DMS53 (cell line): ENCODE measurements around the gene PTPRE.
"Not testable (repeated sequence)": the region's sequence is repeated elsewhere in the genome, so short reads cannot be mapped to it uniquely, and the experiment has no call there.

Experiments used
- DNase-seq: peaks from one replicate; lab custom pipeline; 2025; lab: John Stamatoyannopoulos, UW

Gene PTPRE

DNA sequence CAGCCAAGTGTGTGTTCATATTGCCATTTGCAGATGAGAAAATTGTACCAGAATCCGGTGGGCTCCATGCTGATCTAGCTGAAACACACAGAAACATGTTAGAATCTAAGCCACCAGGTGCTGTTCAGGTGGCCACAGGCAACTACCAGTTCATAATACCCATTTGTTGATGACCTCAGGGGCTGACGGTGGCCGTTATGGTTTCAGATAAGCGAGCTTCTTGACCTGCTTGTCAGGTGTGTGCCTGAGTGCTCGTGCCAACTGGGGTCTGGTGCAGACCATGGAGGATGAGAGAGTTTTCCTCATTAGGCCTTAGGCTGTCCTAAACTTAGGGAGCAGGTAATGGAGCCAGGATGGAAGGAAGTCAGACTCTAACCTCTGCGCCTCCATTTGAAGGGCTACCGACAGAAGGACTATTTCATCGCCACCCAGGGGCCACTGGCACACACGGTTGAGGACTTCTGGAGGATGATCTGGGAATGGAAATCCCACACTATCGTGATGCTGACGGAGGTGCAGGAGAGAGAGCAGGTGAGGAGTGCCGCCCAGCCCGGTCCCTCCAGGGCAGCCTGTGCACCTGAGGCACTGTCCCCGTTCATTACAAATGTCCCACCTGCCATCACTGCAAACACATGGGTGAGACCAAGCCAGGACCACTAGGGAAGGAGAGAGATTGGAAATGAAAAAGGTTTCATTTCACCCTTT lies 166.2 kb downstream of the PTPRE start:
- no peak for DNase-seq

DNA sequence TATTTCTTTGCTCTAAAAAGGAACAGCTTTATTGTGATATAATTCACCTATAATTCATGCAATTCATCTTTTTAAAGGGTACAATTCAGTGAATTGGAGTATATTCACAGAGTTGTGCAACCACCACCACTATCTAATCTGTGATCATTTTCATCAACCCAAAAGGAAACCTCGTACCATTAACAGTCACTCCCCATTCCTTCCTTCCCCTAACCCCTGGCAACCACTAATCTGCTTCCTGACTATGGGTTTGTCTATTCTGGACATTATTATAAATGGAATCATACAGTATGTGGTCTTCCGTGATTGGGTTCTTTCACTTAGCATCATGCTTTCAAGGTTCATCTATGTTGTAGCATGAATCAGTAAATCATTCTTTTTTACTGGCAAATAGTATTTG lies 167.0 kb downstream of the PTPRE start:
- no peak for DNase-seq

DNA sequence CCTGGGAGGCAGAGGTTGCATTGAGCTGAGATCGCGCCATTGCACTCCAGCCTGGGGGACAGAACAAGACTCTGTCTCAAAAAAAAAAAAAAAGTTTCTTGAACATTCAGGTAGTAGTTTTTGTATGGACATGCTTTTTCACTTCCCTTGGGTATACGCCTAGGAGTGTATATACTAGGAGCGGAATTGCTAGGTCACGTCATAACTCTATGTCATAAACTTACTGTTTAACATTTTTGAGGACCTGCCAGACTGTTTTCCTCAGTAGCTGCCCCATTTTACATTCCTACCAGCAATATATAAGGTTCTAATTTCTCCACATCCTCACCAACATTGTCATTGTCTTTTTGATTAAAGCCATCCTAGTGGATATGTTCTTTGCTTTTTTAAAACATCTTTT lies 167.7 kb downstream of the PTPRE start:
- no peak for DNase-seq

DNA sequence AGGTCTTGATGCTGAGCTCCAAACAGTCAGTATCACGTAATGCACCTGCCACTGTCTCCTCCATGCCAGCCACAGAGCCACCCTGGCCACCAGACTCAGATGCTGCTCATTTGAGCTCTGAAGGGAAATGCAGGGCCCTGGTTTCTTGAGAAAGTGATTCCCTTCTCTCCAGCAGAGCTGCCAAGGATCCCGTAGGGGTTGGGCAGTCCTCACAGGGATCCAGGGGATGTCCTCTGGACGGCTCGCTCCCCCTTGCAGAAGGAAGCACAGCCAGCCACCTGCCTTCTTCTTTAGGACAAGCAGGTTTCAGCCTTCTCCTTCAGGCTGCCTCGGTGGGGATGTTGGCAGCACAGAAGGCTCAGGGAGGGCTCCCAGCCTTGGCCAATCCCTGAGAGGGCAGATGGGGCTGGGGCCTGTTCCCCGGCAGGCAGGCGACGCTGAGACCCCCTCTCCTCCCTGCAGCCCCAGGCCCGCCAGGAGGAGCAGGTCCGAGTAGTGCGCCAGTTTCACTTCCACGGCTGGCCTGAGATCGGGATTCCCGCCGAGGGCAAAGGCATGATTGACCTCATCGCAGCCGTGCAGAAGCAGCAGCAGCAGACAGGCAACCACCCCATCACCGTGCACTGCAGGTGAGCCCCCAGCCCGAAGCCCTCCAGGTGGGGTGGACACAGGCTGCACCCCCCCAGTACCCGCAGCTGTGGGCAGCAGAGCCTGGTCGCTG lies 170.4 kb downstream of the PTPRE start:
- DNase-seq: peak; percentile 18

DNA sequence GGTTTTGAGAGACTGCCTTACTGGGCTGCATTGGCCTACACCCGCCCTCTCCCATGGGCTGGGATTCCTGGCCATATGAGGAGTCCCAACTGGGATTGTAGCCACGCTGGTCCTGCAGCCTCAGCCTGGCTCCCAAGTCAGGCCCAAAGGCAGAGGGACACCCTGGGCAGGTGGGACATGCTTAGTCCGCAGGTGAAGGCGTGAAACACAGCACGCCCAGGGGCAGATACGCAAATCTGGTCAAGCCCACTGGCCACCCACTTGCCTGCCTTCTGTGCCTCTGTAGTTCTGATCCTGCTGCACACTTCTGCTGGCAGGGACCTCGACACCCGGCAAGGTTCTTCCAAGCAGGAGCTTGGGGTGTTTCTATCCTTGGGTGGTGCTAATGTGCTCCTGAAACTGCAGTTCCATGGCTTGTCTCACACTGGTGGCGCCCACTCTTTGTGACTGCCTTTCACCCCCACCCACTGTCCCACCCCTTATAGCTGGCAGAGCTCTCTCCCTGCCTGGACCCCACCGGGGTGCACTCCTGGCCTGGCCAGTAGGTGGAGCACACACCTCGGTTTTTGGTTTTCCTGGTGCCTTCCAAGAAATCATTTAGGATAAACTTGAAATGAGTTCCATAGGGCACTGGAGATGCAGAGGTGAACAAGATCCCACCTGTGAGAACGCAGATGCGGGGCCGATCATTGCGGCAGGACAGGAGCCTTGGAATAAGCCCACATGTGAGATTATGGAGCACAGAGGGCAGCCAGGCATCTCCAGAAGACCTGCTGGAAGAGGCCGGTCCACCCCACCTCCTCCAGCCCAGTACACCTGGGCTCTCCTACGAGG lies 171.4 kb downstream of the PTPRE start:
- DNase-seq: peak; percentile 59

DNA sequence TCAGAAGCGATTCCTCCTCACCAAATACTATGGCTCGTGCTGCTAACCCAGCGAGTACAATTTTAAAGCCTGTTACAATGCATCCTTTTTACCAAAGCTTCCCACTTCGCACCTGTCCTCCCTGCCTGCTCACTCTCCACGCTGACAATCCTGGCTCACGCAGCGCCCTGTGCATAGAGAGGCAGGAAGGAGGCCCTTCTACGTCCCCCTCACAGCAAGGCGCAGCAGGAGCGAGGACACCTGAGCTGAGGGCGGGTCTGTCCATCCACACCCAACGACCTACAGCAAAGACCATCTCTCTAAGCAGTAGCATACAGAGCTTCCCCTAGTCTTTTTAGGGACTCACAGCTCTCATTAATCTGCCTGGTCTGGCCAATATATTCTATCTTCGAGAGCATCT lies 173.3 kb downstream of the PTPRE start:
- DNase-seq: no peak

DNA sequence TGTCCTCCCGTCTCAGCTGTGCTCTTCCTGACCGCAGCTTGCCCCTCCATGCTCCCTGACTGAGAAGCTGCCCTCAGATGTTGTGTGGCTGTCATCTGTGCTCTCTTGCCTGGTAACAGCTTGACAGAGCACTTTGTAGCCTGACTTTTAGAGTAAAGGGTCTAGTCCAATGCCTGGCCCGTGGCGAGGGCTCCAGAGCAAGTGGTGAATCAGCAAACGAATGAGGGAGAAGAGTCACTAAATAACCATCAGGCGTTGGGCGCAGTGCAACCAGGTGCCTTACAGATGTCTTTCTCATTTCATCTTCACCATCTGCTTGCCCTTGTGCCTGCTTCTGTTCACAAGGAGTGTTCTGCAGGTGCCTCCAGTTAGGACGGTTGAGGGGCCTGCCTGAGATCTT lies 173.7 kb downstream of the PTPRE start:
- no peak for DNase-seq

DNA sequence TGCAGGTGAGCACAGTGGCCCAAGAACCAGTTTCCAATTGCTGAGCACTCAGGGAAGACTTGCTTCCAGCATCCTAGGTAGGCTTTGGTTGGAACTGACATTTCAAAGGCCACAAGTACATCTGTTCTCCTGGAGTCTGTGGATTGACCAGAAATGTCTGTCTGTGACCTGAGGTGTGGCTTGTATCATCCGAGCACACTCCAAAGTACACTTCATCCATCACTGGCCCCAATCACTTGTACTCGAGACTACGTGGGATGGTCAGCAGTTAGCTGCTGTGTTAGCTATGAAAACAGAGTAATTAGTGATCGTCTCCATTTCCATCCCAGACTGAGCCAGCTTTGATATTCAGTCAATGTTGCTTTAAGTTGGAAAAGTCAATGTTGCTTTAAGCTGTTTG lies 174.3 kb downstream of the PTPRE start:
- no peak for DNase-seq

DNA sequence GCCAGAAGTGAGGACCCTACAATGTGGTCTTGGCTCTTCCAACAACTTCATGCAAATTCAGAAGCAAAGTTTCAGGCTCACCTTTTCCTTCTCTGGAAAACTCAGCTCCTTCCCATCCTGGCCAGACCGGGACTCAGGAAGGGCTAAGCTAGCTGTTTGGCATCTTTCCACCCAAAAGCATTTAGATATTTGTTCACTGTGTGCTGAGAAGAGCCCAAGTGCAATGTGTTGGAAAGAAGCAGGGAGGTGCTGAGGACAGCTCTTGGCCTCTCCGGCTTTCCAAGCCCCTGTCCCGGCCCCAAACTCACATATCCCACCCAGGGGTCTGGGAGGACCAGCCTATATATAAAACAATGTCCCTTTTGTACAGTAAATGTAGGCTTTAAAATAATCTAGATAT lies 174.8 kb downstream of the PTPRE start:
- DNase-seq: no peak

DNA sequence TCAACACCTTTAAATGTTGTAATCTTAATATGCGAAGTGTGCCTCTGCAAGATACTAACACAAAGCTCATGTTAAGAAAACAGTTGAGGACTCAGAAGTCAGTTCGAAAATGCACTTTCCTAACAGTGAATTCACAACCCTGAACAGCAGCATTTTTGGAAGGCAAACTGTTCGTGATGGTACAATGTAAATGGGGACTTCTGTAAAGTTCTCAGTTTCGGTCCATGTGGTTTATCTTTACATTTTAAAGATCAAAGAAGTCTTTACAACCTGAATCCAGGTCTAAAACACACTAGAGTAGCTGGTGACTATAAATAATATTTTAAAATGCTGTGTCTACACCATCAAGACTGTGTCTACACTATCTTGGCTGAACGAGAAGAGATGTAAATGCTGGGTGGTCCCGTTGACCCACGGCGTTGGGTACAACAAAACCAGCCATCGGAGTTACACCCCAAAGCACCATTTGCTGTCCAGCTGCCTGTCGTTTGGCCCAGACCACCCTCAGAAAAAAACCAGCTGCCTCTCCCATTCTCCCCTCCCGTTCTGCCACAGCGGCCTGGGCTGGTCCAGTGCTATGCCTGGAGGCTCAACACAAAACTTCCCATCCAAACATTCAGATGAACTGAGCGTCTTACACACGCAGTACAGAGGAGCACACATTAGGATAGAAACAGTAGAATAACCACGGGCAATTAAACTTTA lies 176.4 kb downstream of the PTPRE start:
- DNase-seq: no peak

DNA sequence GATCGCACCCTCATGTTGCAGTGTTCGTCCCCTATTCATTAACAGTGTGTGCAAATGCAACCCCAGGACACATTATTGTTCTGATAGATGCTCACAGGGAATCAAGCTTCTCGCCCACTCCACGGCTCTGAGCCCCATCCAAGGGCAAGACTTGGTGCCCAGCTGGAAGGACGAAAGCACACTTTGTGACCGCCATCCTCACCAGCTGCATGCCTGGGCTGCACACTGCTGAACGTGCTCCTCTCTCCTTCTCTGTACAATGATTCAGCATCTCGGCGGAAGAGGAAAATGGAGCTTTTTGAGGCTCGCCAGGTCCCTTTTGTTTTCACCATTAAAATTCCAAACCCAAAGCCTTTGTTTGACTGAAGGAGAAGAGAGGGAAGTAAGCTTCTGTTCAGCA lies 177.5 kb downstream of the PTPRE start:
- no peak for DNase-seq

DNA sequence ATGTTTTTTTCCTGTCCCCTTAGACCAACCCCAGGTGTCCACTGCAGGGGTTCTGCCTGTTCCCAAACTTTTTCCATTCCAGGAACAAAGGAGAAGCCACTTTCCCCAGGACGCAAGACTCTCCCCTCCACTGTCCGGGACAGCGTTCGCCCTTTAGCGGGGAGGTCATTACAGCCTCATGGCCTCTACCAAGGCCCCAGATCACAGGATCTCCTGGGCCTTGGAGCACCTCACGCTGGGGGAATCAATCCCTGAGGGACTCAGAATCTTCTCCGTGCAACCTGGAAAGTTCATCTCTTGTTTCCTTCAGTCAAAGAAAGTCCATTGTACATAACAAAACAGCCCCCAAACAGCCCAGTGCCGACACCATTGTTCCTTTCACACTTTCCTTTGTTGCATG lies 178.1 kb downstream of the PTPRE start:
- DNase-seq: no peak

DNA sequence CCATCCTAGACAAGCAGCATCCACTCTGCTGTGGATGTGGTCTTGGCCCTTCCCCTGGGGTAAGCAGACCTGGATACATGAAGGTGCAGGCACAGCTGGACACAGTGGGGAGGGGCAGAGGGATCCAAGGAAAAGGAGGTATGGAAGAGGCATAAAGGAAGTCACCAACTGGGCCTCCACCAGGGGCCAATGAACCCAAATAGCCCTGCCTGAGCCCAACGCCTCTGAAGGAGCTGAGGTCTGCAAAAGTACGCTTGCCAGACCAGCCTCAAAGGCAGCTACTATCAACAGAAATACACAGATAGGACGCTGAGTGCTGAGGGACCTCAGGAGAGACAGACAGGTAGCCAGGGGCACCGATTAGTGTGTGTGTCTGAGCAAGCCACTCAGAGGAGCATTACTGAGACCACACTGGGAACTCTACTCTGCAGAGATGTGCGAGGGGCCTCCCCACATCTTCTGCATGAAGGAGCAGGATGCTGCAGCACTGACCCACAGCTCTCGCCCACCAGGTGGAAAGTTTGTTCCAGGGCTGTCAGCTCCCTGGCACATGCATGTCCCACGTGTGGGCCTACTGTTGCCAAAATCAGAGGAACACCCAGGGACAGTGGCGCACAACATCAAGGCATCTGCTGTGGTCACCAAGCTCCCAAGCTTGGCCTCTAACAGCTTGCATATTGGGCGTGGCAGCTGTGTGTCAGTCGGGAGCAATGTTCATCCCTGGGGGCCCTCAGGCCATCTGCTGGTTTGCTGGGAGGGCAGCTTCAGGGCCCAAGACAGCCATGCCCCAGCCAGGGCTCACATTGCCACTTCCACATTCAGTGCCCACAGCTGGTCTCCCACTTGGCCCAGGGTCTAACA lies 179.3 kb downstream of the PTPRE start:
- no peak for DNase-seq

DNA sequence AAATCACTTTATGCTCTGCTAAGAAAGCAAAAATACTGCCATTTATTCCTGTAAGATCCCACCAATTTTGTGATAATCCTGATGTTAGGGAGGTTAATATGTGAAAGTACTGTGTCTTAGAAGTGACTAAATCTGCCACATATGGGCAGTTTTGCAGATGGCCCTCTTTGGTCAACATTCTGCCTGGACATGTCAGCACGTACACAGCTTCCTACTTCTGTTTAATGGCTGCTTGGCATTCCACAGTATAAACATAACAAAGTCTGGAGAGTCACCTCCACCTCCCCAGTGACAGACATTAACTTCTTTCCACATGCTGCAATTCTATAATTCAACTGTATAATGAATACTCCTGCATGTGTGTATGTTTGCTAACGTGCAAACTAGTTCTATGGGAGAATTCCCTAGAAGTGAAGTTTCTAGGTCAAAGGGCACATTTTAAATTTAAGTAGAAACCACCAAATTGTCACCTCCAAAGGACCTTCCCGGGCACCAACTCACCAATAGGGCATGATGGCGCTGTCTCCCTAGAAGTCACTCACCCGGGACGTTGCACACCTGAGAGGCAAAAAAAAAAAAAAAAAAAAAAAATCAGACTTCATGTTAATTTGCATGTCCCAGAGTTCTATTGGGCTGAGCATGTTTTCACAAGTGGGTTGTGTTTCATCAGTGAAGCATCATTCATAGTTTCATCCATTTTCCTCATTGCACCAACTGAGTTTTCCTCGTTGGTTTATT lies 180.4 kb downstream of the PTPRE start:
- DNase-seq: no peak

DNA sequence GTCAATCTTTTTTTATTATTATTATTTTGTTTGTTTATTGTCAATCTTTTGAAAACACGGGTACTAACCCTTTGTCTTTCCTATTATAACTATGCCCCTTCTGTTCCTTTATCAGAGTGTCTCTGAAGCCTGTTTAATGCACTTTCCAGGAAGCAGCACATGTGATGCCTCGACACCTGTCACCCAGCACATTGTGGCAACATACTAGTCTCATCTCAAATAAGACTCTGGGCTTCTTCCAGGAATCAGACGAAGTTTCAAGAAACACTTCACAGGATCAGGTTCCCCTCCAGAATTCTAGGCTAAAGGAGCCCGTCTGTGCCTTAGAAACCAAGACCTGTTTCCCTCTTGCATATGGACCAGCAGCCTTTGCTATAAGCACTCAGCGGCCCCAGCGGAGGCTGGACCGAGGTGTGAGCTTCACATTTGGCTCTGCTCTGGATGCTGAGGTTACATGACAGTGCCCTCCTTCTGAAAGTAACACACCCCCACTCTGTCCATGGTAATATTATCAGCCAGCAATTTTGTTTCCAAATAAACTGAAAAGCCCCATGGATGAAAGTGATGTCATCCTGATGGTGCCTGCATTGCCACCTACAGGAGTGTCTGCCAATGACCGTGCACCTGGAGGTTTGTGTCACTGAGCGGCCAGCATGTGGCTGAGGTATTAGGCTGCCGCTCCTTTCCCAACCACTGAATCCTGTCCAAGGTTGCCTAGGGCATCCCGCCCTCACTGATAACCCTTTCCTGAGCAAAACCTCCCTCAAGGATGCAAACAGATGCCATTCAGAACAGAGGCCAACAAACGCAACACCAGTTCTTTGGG lies 181.2 kb downstream of the PTPRE start:
- DNase-seq: peak; percentile 53

DNA sequence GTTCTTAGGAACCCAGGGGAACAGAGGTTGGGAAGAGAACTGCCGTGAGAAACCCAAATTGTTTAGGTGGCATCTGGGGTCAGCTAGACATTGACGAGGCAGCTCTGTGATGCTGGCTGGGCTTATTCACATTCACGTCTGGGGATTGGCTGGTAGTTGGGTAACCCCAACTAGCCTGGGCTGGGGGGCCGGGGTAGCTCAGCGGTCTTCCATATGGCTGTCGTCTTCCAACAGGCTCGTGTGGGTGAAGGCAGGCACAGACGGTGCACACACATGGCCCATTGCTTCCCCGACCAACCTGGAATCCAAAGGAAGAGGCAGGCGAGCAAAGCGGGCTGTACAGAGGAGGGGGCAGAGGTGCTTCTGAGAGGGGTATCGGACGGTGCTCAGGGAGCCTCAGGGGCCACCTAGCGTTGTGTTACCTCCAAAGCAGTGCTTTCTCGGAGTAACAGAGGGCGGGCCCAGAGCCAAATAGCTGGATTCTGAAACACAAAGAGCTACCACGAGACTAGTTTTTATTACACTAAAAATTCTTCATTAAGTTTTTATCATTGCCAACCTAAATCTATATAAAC lies 184.8 kb downstream of the PTPRE start:
- DNase-seq: peak; percentile 7

DNA sequence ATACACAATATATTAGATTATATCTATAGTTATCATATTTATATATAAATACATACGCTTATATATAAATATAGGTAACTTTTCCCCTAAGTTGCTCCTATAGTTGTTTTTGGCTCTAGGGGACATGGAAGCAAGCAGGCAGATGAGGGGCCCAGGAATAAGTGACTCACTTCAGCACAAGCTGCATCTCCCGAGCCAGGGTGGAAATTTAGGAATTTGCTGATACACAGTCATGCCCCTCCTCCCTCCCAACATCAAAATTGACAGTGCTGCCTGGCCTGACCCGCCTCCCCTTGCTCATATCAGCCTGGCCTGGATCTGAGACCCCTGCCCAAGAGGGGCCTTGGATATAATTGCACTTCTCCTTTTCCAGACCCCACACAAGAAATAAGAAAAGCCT lies 185.6 kb downstream of the PTPRE start:
- DNase-seq: no peak

DNA sequence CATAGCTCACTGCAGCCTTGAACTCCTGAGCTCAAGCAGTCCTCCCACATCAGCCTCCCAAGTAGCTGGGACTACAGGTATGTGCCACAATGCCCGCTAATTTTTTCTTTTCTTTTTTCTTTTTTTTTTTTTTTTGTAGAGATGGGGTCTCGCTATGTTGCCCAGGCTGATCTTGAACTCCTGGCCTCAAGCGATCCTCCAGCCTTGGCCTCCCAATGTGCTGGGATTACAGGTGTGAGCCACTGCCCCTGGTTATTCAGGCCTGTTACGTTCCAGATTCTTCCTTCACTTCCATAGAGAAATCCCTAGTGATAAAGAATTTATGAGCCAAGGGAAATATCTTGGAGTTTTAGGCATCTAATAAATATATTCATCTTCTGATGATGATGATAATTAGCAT lies 187.7 kb downstream of the PTPRE start:
- DNase-seq: not testable (repeated sequence)

DNA sequence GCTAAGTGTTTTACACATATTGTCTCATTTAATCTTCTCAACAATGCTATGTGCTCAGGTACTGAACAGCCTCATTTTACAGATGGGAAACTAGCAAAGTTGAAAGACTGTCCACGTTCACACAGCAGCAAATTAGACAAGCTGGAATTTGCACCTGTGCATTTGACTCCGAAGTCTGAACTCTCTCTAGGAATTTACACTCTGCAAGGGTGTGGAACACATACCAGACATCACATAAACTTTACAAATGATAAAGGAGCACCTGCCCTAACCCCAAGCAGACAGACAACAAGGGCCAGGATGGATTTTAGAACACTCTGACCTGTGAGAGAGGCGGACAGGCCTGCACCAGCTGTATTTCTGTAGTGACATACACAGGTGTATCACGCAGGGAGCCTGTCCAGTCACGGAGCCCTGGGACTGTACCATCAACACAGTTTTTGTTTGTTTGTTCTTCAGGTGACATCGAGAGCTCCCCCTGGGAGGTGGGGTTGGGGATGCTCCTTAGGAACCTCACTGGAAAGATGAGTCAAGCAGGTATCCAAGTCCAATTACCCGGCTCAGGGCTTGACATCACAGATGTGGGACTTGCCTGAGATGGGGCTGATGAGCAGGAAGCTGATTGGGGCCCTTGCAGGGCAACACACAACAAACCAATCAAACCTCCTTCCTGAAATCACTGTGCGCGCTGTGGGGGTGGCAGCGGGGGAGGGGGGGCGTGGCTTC lies 188.3 kb downstream of the PTPRE start:
- DNase-seq: peak; percentile 69
